DMS 273 (cell line): ENCODE measurements around the gene PRKG1.

Experiments used
- DNase-seq: peaks from one replicate; lab custom pipeline; 2025; ENCODE audit not compliant: unreplicated experiment; lab: John Stamatoyannopoulos, UW

Gene PRKG1

DNA sequence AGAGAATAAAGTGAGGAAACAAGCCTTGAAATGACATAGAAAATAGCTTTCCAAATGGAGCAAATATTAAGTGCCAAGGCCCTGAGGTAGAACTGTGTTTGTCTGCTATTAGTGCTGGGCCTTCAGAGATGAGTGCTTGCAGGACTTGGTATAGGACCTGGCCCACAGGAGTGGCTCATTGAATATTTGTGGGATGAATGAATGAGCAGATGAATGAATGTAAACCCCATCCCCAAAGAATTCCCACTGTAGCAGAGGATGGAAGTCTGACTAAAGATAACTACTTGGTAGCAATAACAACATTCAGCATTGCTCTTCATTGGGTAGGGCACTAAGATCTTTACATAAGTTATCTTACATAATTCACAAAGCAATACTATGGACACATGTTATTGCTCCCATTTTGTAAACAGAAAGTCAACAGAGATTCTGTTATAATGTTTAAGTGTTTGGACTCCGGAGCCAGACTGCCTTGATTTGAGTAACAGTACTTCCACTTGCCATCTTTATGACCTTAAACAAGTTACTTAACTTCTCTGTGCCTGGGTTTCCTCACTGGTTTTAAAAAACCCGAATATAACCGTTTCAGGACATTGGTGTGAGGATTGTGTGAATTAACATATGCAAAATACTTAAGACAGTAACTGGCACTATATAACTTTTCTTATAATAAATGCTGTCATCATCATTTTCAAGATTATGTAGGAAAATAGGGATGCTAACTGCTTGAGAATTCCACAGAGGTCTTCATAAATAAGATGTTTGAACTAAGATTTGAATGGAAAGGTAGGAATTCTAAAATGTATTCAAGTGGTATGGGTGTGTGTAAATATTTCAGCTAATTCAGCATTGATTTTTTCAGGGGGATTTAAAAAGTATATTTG lies 141.9 kb downstream of the PRKG1 start:
- DNase-seq, result peak; percentile 11

DNA sequence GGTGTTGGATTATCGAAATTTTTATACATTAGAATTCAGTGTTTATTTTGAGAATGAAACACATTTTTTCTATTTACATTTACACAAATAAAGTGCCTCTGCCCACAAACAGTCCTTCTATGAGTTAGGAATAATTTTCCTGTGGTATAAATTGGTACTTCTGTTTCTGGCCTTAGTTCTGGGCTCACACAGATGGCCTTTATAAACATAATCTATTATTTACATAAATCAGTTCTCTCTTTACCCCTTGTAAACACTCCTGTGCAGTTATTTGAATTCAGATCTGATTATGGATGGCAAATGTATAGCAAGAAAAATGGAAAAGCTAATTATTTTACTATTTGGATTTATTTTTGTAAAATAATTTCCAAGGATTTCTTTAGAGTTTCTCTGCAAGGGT lies 143.2 kb downstream of the PRKG1 start:
- peak; percentile 42 for DNase-seq

DNA sequence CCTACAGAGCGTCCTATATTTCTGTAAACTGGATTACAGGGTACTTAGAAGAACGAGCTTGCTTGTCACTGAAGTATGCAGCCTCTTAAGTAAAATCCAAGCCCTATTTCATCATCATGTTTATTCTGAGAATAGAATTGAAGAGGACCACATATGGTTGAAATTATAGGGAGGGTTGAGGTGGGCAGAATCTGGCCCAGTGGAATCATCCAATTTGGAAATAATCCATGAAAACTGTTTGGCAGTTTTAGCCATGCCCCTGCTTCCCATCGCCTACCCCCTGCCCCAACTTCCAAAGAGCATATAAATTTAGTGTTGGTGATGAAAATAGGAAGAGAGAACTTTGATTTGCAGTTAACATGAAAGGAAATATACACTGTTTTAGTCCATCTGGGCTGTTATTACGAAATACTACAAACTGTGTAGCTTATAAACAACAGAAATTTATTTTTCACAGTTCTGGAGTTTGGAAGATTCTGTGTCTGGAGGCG lies 150.4 kb downstream of the PRKG1 start:
- peak; percentile 68 for DNase-seq

DNA sequence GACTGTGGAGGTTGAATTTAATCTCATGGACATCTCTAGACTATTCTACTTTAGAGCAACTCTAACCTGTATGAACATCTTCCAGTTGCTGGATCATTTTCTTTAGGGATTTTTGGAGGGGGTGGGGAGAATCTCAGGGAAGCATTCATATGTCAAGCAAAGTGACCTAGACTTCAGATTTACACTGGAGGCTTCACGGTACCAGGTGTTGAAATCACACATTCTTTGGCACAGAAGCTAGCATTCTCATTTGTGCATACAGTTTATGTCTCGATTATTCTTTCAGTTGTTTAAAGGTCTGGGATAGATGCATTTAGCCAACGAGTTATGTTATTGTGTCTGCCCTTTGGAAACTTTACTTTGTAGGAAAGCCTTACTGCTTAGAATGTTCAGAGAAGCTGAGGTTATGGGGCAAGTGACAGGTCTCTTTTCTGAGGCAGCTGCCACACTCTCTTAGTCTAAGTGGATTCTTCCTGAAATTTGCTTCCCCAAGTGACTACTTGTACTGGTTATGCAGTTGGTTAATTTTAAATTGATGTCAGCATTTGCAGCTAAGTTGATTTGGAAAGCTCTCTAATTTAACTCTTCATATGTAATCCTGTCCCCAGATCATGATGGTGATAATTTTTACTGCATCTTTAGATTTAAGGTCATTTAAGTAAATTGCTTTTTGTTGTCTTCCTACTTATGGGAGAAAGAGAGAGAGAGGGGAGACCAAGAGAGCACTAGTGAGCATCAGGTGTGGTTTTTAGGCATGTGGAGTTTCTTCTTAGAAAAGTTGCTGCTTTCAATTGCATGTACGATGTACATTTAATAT lies 153.8 kb downstream of the PRKG1 start:
- DNase-seq, result peak; percentile 29

DNA sequence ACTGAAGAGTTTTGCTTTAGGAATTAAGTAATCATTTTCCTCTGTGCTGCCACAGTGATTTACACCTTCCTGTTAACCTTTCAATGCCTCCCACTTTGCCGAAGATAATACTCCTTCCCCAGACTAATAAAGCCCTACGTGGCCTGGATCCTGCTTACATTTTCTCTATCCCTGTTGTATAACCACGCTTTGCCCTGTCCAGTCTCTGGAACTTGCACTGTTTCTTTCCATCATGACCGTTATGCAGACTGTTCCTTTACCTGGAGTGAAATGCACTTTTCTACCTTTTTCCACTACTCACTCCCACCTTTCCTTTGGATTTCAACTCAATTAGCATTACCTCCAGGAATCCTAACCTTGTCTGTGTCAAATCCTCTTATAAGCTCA lies 154.4 kb downstream of the PRKG1 start:
- DNase-seq, result peak; percentile 9

DNA sequence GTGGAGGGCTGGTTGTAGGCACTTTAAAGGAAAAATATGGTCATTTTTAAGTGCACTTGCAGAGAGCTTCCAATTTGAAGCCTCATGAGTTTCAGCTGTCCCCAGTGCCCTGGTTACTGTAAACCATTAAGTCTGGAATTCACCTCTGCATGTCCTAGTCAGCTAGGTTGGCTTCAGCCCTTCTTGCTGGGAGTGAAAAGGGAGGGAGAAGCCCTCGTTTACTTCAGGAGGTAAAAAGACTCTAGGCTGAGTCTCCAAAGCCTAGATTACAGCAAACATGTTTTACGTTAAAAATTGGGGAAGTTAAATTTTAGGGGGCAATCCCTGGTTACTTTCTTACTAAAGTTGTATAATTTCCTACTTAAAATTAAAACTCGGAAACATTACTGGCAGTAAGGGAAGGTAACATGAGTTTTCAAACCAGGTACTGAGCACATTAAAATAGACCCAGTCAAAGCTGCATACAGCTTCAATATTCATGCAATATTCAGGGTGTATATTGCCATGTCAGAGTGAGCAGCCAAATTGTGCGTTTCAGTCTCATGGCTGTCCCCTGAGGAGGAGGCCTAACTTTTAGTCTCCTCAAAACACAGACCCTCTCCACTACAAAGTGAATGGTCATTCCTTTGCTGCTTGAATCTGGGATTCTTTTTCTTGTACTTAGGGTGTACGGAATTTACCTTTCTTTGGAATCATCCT lies 156.7 kb downstream of the PRKG1 start:
- DNase-seq, result peak; percentile 37

DNA sequence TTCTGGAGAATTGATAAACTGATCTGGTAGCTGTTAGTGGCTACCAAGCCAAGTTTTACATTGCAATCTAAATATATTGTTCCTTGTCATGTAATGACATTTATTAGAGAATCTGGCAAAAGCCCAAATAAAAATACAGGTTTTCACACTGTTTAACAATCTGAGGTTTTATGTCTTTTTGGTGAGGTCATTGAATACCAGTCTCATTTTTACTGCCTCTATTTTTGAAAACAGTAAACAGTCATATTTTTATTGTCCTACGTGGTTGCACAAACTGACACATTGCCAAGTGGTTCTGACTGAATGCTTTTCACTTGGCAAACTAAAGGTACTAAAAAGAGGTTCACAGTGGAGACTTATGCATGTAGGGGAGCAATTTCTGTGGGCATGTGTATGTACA lies 157.5 kb downstream of the PRKG1 start:
- DNase-seq, result peak; percentile 31

DNA sequence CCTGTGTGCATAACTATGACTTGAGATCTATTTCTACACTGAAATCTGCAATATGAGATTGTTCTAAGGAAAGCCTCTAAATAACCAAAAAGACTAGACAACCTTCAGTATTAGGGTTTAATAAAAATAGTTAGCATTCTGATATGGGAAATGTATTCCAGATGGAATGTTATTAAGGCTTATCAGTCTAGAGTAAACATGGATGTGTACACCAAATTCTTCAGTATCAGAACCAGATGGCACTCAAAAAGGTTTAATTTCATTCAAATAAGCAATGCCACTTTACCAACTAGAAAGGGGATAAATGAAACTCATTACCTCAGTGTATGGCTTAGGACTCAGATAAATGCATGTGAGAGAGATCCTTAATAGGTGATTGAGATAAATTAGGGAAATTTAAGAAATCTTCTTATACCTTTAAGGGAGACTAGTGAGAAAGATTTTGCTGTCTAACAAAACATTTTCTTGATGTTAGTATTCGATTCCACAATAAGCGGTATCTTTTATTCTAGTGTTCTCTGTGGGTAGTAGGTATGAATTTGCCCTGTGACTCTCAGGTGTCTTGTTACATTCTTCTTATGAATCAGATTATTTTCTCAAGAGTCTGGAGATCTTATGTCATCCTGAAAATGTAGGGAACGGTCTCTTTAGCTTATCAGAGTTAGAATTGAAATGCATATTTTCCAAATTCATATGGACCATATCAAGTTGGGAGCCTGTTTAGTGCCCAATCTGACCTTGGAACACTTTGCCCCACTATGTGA lies 159.2 kb downstream of the PRKG1 start:
- DNase-seq, result peak; percentile 54

DNA sequence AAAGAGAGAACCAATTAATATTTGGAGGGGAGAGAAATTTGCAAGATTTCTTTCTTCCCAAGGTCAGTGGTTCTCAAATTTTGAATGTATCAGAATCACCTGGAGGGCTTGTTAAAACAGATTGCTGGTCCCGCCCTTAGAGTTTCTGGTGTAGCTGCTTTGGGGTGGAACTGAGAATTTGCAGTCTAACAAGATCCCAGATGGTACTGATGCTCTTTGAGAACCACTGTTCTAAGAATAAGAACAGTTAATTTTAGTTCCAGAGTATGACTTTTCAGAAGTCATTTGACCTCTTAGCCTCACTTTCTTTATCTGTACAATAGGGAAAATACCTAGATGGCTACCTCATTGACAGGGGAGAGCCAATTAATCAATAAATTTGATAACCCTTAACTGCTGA lies 161.6 kb downstream of the PRKG1 start:
- DNase-seq, result no peak

DNA sequence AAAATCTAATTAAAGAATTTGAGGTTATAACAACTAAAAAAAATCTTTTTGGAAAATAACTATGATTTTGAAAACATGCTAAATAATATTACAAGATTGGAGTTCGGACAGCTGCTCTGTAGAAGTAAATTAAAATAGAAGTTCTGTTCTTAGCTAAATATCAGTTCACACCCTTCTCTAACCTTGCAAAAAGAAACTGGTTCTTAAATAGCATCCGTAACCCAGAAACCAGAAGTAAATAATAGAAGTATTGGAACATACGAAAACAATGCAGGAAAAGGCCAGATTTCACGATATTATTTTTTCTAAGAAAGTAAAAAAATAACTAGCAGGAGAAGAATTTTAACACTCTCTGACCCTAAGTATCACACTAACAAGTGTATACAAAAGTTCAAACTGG lies 164.7 kb downstream of the PRKG1 start:
- DNase-seq, result no peak

DNA sequence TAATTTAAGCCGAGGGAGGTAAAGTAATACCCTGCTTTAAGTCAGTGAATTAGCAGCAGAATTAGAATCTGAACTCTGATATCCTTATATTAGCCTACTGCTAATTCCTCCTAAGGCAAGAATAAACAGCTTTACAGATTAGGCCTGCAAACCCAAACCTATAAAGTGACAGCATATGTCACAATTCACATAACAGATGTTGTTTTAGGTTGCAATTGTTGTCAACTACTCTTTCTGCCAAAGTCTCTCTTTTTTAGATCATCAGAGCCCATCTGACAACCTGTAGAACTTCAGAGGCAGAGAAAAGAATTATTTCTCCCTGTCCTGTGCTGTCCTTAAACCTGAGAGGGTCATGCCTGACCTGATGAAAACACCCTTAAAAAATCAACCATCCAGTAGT lies 167.2 kb downstream of the PRKG1 start:
- peak; percentile 69 for DNase-seq

DNA sequence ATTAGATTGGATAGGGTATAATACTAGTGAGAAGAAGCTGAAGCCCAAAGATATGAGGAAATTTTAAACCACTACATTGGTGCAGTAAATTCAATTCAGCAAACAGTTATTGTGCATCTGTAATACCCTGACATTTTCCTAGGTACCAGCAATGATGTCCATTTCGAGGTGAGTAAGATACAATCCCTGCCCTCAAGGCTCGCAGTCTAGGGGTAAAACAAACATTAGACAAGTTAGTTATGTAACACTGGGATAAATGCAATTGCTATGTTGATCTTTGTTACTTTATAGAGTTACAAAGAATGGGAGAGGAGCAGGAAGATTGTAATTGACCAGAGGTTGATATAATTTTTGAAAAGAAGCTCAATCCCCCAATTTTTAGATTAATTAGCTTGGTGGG lies 168.1 kb downstream of the PRKG1 start:
- no peak for DNase-seq

DNA sequence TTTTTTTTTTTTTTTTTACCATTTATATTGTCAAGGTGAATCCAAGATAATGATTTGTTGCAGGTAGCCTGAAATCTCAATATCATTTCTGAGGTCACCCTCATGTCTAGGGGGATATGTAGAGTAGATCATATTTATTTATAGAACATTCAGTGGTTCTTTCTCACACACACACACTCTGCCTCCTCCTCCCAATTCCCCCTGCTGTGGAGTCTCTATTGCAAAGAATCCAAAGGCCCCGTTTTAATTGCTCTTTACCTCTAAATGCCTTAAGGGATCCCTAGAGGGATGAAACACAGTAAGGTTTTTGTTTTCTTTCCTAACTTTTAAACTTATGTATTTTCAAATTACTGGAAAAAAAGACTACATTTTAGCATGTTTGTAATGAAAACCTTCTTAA lies 170.0 kb downstream of the PRKG1 start:
- peak; percentile 46 for DNase-seq

DNA sequence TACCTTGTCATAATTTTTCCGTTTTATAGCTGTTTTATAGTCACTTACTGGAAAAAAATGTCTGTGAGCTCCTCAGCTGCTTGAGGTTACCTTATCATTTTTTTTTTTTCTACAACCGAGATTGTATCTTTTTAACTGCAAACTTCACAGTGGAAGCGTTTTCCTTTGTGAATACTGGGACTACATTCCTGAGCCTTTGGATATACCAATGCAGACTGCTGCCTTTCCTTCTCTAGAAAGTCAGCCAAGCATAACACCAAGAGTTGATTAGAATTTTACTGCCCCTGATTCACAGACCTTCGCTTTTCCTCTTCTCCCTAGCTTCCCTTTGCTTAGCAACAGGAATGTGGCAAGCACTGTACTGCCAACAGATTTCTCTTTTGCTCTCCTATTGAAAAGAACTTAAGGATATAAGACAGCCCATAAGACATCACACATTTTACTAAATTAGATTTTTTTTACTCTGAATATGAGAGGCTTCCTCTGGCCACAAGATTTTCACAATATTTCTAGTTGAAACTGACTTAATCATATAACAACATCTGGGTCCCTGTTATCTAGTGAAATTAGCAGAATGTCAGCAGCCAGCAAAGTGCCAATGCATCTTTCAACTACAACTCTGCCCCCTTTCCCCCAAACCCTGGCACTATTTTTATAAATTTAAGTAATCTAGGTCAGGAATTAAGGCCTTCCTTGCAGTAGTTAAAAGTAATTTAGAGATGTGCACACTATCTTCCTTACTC lies 170.6 kb downstream of the PRKG1 start:
- peak; percentile 75 for DNase-seq

DNA sequence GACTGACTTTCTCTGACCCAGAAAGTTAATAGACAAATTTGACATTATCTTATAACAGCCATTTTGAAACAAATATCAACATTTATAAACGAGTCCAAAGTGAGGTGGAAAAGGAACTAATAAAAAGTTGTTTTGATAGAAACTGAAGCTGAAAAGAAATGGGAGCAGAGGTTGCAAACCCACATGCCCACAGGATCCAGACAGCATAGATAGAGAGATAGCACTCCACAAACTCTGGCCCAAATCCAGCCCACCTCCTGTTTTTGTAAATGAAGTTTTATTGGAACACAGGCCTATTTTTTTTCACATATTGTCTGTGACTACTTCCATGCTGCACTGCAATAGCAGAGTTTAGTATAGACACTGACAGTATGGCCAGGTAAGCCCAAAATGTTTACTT lies 171.9 kb downstream of the PRKG1 start:
- DNase-seq, result peak; percentile 27

DNA sequence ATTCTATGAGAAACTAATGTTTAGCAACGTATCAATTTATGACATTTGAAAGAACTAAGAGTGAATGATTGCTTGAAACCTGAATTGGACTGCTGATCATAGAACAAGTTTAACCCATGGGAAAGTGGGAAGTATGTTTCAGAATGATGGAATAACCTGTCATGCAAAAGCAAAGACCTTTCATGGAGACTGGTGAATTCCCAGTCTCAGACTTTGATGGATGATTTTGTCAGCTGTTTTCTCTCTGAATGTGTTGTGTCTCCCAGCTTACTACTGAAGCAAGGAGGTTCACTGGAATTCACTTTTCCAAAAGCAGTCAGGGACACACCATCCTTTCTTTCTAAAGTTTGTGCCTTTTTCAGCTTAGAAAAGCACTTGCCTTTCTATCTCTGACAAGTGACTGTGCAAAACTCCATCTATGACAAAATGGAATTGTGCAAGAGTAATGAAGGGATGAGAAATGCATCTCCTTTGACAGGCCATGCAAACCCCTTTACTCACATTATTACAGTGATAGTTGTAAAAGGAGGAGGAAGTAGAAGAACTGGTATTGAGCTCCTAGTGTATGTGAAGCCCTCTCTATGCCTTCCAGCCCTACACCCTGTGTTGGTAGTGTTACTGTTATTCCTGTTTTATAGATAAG lies 176.1 kb downstream of the PRKG1 start:
- no peak for DNase-seq

DNA sequence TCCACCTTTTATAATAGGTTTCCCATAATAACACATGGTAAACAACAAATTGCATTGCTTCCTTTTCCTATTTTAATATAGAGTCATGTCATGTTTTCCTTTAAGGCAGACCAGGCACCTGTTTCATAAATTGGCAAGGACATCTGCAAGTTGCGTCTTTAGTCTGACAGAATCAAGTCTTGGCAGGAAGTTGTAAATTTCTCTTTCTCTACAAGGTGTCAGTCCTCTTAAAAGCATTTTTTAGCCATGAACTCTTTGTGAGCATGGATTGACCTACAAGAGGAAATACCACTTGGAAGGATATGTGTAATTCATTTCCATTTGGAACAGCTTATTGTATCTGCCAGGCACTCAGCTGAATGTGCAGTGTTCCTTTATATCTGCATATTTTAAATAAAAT lies 176.8 kb downstream of the PRKG1 start:
- no peak for DNase-seq

DNA sequence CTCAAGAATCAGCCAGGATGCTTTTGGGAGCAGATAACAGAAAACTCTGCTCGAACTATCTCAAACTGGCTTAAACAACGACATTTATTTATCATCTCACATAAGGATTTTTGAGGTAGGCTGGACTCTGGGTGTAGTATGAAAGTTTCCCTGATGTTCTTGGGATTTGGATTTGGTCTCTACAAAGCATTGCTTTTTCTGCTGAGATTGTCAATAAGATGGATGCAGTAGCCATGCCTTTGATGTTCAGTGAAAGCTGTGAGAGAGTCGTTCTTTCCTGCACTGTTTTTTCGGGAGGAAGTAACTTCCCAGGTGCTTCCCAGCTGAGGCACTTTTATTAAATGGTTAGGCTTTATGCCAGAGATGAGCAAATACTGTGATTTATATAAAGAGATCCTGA lies 181.1 kb downstream of the PRKG1 start:
- DNase-seq, result no peak

DNA sequence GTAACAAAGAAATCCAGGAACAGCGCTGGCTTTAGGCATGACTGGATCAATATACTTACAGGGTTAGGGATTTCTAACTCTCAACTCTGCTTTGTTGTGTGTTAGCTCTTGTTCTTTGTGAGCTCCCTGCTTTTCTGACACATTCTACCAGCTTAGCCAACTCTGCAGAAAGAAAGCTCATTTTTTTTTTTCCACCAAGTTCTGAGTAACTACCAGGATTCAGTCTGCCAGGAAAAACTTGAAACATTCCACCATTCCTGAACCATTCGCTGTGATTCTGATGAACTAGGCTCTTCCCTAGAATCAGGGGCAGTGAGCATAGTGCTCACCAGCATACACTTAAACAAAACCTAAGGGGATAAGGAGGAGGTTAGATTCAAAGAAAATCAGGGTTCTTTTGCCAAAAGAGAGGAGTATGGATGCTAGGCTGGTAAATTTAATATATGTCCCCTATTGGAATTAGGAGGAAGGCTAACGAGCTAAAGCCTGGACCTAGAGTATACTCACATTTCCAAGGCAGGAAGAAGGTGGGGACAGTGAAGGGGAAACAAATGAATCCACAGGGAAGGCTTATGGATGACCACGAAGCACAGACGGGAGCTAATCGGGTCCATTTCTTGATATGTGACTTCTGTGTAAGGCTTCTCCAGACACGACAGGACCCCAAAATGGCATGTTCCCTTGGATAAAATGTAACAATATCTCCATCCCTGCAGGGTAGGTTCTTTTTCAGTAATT lies 183.4 kb downstream of the PRKG1 start:
- no peak for DNase-seq
